ENCODE results near the gene HERPUD2.
"Not testable (repeated sequence)": the region's sequence is repeated elsewhere in the genome, so short reads cannot be mapped to it uniquely, and the experiment has no call there.

The HERPUD2 gene

DNA sequence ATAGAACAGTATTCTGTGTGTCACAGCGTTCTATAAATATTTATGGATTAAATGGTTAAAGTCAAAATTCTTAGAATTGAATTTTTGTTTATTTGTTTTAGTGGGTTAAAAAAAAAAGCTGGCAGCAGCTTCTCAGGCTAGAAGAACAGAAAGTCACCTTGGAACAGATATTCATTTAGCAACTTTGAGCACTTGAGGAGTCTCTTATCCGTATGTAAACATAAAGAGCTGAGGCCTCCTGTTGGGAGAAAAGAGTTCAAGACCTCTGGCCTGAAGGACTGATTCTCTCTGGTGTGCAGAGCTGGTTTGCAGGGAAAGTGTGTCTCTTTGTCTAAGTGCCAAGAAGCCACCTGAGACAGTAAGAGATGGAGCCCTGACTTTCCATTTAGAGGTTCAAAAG, 109.9 kb downstream of the HERPUD2 start:
- no peak for DNase-seq
- ChIA-PET POLR2A (no interaction called here), CTCF (no interaction called here)
- WGBS (ENCODE audit: insufficient coverage) = 100% methylated on average over 2 of the region's 2 CpGs
- Histone ChIP-seq H3K4me3 (ENCODE audit: control insufficient read depth in 1 of 7, extremely low read depth in 1 of 7, insufficient read depth in 4 of 7, low read depth in 2 of 7, low read length in 6 of 7) (no peak overlapping the region), H3K36me3 (ENCODE audit: control insufficient read depth in 4 of 4, insufficient read depth in 4 of 4, low read length in 3 of 4) (no peaks in the 10 kb centered on the region), H3K27me3 (replicated peaks in 2 of 5; ENCODE audit: control insufficient read depth in 4 of 5, insufficient read depth in 5 of 5, low read length in 4 of 5) (peaks cover 0 to 3% (median 2%) of the 10 kb centered on the region in 5 experiments), H3K27ac (ENCODE audit: insufficient read depth in 1 of 2, low read depth in 1 of 2, low read length in 2 of 2, poor library complexity in 1 of 2, severe bottlenecking in 2 of 2) (no peak overlapping the region), H3K4me1 (ENCODE audit: control extremely low read depth in 1 of 4, control insufficient read depth in 4 of 4, insufficient read depth in 4 of 4, low read length in 3 of 4) (no peaks in the 10 kb centered on the region), H3K9me3 (ENCODE audit: control extremely low read depth in 1 of 5, control insufficient read depth in 4 of 5, insufficient read depth in 2 of 5, low read depth in 1 of 5, low read length in 4 of 5) (no peaks in the 10 kb centered on the region)

DNA sequence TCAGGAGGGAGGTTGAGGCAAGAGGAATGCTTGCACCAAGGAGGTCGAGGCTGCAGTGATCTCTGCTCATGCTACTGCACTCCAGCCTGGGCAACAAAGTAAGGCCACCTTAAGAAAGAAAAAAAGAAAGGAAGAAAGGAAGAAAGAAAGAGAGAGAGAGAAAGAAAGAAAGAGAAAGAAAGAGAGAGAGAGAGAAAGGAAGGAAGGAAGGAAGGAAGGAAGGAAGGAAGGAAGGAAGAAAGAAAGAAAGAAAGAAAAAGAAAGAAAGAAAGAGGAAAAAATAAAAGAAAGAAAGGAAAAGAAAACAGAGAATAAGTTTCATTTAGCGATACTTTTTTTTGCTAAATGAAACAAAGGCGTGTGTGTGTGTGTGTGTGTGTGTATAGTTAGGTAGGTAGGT, 110.4 kb downstream of the HERPUD2 start:
- H3K9me3 ChIP-seq (ENCODE audit: control extremely low read depth in 1 of 5, control insufficient read depth in 4 of 5, insufficient read depth in 2 of 5, low read depth in 1 of 5, low read length in 4 of 5); DNase-seq; H3K4me3 ChIP-seq (ENCODE audit: control insufficient read depth in 1 of 7, extremely low read depth in 1 of 7, insufficient read depth in 4 of 7, low read depth in 2 of 7, low read length in 6 of 7); H3K27ac ChIP-seq (ENCODE audit: insufficient read depth in 1 of 2, low read depth in 1 of 2, low read length in 2 of 2, poor library complexity in 1 of 2, severe bottlenecking in 2 of 2); CTCF ChIA-PET; POLR2A ChIA-PET; H3K36me3 ChIP-seq (ENCODE audit: control insufficient read depth in 4 of 4, insufficient read depth in 4 of 4, low read length in 3 of 4); H3K27me3 ChIP-seq (replicated peaks in 2 of 5; ENCODE audit: control insufficient read depth in 4 of 5, insufficient read depth in 5 of 5, low read length in 4 of 5); H3K4me1 ChIP-seq (ENCODE audit: control extremely low read depth in 1 of 4, control insufficient read depth in 4 of 4, insufficient read depth in 4 of 4, low read length in 3 of 4): not testable (repeated sequence)
- WGBS (ENCODE audit: insufficient coverage) = 94% methylated on average over 3 of the region's 3 CpGs

Data from common myeloid progenitor, CD34-positive (primary cell).